ENCODE measurements around the gene VSX1. TPM values are rescaled to one million over a fixed set of nuclear protein-coding genes. Genes with fewer than 3 reads are reported as not detected.

Gene VSX1
- total and polyA plus RNA-seq, 2 of the 4 experiments (the other 2 are of a cell fraction): not detected

DNA sequence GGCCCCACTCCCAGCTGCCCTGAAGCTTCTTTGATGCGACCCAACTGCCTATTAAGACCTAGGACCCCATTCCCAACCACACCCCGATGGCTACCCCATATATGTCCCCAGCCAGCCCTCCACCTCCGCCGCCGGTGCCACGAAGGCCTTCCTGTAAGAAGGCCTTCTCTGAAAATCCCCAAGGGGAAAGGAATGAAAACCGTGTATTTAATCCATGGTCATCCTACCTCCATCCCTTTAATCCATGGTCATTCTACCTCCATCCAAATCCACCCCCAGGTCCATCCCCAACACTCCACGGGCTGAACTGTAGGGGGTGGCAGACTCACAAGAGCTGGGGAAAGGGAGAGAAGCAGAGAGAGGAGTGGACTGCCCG, 545 bp upstream of the VSX1 start:
- Histone ChIP-seq H4K91ac (ENCODE audit: insufficient read depth, low read depth, low read length) (no peak overlapping the region), H3K14ac (replicated peaks; ENCODE audit: low read depth, low read length) (no peak overlapping the region), H3K4me1 (ENCODE audit: control insufficient read depth, insufficient read depth, low read length) (no peaks in the 10 kb centered on the region; the same call in 1 of the 2 replicates), H2AFZ (replicated peaks; ENCODE audit: low read length, poor library complexity) (no peak overlapping the region), H2AK9ac (replicated peaks; ENCODE audit: low read depth, low read length, poor library complexity) (no peak overlapping the region), H2AK5ac (ENCODE audit: low read depth, low read length) (no peak overlapping the region), H3K9me1 (ENCODE audit: insufficient read depth, low read length) (no peaks in the 10 kb centered on the region), H3K79me1 (ENCODE audit: low read depth in 1 of 2, low read length in 2 of 2) (no peaks in the 10 kb centered on the region), H3K23ac (ENCODE audit: low read depth, low read length) (no peak overlapping the region), H4K5ac (ENCODE audit: low read depth, low read length) (no peak overlapping the region), H4K8ac (ENCODE audit: low read depth in 2 of 2, low read length in 2 of 2) (no peak overlapping the region), H3K18ac (ENCODE audit: low read depth, low read length) (no peak overlapping the region), H3K36me3 (ENCODE audit: control insufficient read depth, insufficient read depth, low read length) (no peaks in the 10 kb centered on the region), H3K27ac (ENCODE audit: insufficient read depth, low read length) (no peak overlapping the region), H3K9me3 (ENCODE audit: control insufficient read depth, insufficient read depth, low read length) (no peaks in the 10 kb centered on the region), H3K4ac (ENCODE audit: low read depth, low read length) (no peak overlapping the region), H2BK20ac (ENCODE audit: low read depth, low read length) (no peak overlapping the region), H3K9ac (ENCODE audit: low read depth, low read length) (no peak overlapping the region), H2BK15ac (ENCODE audit: low read depth, low read length) (no peak overlapping the region), H3K4me2 (ENCODE audit: low read depth, low read length) (no peak overlapping the region), H3K56ac (ENCODE audit: extremely low read depth, insufficient read depth, low read length) (no peak overlapping the region), H3K4me3 (ENCODE audit: insufficient read depth, low read depth, low read length) (no peak overlapping the region), H2BK120ac (ENCODE audit: low read depth, low read length) (no peak overlapping the region), H3K27me3 (ENCODE audit: control insufficient read depth, insufficient read depth, low read length) (peaks cover 83% of the 10 kb centered on the region), H4K20me1 (ENCODE audit: insufficient read depth, low read length) (no peaks in the 10 kb centered on the region; the same call in 1 of the 2 replicates), H2BK5ac (ENCODE audit: low read depth, low read length, poor library complexity, severe bottlenecking) (no peak overlapping the region)
- WGBS, 2 experiments (ENCODE audit: extremely low coverage in 2 of 2, insufficient read length in 1 of 2): no CpG with 5 or more reads among the region's 9 CpGs
- ChIA-PET CTCF (no interaction called here), POLR2A (ENCODE audit: unreplicated experiment) (no interaction called here)
- TF ChIP-seq POLR2A (IDR thresholded peaks at IDR 0.05; ENCODE audit: low read depth, low read length): no peak
- TF ChIP-seq CHD1 (IDR thresholded peaks at IDR 0.05; ENCODE audit: low read depth, low read length): no peak
- TF ChIP-seq SMC3 (IDR thresholded peaks at IDR 0.05; ENCODE audit: low read depth, low read length): no peak
- TF ChIP-seq, protein P1, sequence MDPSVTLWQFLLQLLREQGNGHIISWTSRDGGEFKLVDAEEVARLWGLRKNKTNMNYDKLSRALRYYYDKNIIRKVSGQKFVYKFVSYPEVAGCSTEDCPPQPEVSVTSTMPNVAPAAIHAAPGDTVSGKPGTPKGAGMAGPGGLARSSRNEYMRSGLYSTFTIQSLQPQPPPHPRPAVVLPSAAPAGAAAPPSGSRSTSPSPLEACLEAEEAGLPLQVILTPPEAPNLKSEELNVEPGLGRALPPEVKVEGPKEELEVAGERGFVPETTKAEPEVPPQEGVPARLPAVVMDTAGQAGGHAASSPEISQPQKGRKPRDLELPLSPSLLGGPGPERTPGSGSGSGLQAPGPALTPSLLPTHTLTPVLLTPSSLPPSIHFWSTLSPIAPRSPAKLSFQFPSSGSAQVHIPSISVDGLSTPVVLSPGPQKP (IDR thresholded peaks at IDR 0.05; ENCODE audit: borderline replicate concordance, low read depth, low read length): no peak
- TF ChIP-seq, protein P2, sequence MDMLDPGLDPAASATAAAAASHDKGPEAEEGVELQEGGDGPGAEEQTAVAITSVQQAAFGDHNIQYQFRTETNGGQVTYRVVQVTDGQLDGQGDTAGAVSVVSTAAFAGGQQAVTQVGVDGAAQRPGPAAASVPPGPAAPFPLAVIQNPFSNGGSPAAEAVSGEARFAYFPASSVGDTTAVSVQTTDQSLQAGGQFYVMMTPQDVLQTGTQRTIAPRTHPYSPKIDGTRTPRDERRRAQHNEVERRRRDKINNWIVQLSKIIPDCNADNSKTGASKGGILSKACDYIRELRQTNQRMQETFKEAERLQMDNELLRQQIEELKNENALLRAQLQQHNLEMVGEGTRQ (IDR thresholded peaks at IDR 0.05; ENCODE audit: low read depth, low read length): no peak
- TF ChIP-seq, protein P3, sequence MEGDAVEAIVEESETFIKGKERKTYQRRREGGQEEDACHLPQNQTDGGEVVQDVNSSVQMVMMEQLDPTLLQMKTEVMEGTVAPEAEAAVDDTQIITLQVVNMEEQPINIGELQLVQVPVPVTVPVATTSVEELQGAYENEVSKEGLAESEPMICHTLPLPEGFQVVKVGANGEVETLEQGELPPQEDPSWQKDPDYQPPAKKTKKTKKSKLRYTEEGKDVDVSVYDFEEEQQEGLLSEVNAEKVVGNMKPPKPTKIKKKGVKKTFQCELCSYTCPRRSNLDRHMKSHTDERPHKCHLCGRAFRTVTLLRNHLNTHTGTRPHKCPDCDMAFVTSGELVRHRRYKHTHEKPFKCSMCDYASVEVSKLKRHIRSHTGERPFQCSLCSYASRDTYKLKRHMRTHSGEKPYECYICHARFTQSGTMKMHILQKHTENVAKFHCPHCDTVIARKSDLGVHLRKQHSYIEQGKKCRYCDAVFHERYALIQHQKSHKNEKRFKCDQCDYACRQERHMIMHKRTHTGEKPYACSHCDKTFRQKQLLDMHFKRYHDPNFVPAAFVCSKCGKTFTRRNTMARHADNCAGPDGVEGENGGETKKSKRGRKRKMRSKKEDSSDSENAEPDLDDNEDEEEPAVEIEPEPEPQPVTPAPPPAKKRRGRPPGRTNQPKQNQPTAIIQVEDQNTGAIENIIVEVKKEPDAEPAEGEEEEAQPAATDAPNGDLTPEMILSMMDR (conservative IDR thresholded peaks at IDR 0.05; ENCODE audit: low read depth, low read length): no peak
- TF ChIP-seq MXI1 (IDR thresholded peaks at IDR 0.05; ENCODE audit: borderline replicate concordance, low read depth, low read length): no peak
- no peak for TF ChIP-seq RAD21 (IDR thresholded peaks at IDR 0.05; ENCODE audit: low read length)
- TF ChIP-seq RCOR1 (IDR thresholded peaks at IDR 0.05; ENCODE audit: insufficient replicate concordance, low read length): no peak
- TF ChIP-seq NFE2L2 (IDR thresholded peaks at IDR 0.05; ENCODE audit: low read depth, low read length): no peak
- TF ChIP-seq RFX5 (IDR thresholded peaks at IDR 0.05; ENCODE audit: low read depth, low read length): no peak
- TF ChIP-seq BHLHE40 (IDR thresholded peaks at IDR 0.05; ENCODE audit: low read depth, low read length): no peak
- TF ChIP-seq MAFK (IDR thresholded peaks at IDR 0.05; ENCODE audit: low read depth, low read length): no peak
- TF ChIP-seq MAZ (IDR thresholded peaks at IDR 0.05; ENCODE audit: borderline replicate concordance, low read depth, low read length): no peak
- no peak for TF ChIP-seq FOS (IDR thresholded peaks at IDR 0.05; ENCODE audit: low read depth, low read length)
- no peak for TF ChIP-seq CEBPB (IDR thresholded peaks at IDR 0.05; ENCODE audit: low read depth, low read length)
- no peak for ATAC-seq (ENCODE audit: low read depth)
- in situ Hi-C loops (cut with MboI; ENCODE audit: low sequenced_read_pairs) (no loop called here), intact Hi-C loops (cut with micrococcal nuclease) (loop anchor here (5.0 kb wide), 1 partner anchor 315 kb away; no protein-coding TSS in a partner anchor), dilution Hi-C loops (cut with HindIII; ENCODE audit: low sequenced_read_pairs, unreplicated experiment) (no loop called here)
- no peak for DNase-seq
- BruUV-seq (replicated peaks): no TSS peak

Data from IMR-90 (cell line).